Mesodermal cell (in vitro differentiated cells): ENCODE results near the gene CRY1.

Source experiments
- H3K27ac ChIP-seq: 2 replicates; pipeline ENCODE4 v1.7.0; 2013; ENCODE audit warnings: mild to moderate bottlenecking, low read depth, low read length, moderate library complexity; ENCODE audit not compliant: severe bottlenecking
- H3K36me3 ChIP-seq: 2 replicates; pipeline ENCODE4 v1.7.1; 2013; ENCODE audit warnings: mild to moderate bottlenecking, low read length, moderate library complexity; ENCODE audit not compliant: control insufficient read depth, insufficient read depth
- H3K4me1 ChIP-seq: one replicate; pipeline ENCODE4 v1.7.1; 2013; ENCODE audit warnings: mild to moderate bottlenecking, low read length; ENCODE audit not compliant: insufficient read depth, control insufficient read depth, poor library complexity, severe bottlenecking
- H3K4me3 ChIP-seq: 2 replicates; pipeline ENCODE4 v1.7.0; 2013; ENCODE audit warnings: low read length, control low read depth, mild to moderate bottlenecking; ENCODE audit not compliant: insufficient read depth, poor library complexity, severe bottlenecking; ENCODE audit errors: extremely low read depth
- H3K9me3 ChIP-seq: 2 replicates; pipeline ENCODE4 v1.7.1; 2013; ENCODE audit warnings: mild to moderate bottlenecking, low read length, moderate library complexity; ENCODE audit not compliant: control insufficient read depth
- WGBS, 2 experiments: methylation state at CpG; one replicate each; pipeline ENCODE4 v1.1.5; 2013; ENCODE audit warnings: missing lambda C conversion rate in 2 of 2; ENCODE audit not compliant: insufficient coverage in 2 of 2; 5-methylcytosine and 5-hydroxymethylcytosine counted together

CRY1 gene

GRCh38 chr12:106945261-106945851, 148.0 kb downstream of the CRY1 start:
- Histone ChIP-seq H3K4me3 (no peak overlapping the region), H3K27ac (no peak overlapping the region), H3K36me3 (no peaks in the 10 kb centered on the region), H3K9me3 (peaks cover 20% of the 10 kb centered on the region), H3K4me1 (no peaks in the 10 kb centered on the region)
- WGBS, 2 experiments = no CpG with 5 or more reads among the region's 1 CpG

- H3K9me3 ChIP-seq = peaks cover 8% of the 10 kb centered on the region
- H3K4me1 ChIP-seq = no peaks in the 10 kb centered on the region
- H3K27ac ChIP-seq = no peak overlapping the region
- no peaks in the 10 kb centered on the region for H3K36me3 ChIP-seq
- WGBS, 2 experiments = 71 to 100% methylated on average over 1 to 2 of the region's 2 CpGs
- H3K4me3 ChIP-seq = no peak overlapping the region
Observed at GRCh38 chr12:106942775-106943174, 150.6 kb downstream of the CRY1 start.

DNA sequence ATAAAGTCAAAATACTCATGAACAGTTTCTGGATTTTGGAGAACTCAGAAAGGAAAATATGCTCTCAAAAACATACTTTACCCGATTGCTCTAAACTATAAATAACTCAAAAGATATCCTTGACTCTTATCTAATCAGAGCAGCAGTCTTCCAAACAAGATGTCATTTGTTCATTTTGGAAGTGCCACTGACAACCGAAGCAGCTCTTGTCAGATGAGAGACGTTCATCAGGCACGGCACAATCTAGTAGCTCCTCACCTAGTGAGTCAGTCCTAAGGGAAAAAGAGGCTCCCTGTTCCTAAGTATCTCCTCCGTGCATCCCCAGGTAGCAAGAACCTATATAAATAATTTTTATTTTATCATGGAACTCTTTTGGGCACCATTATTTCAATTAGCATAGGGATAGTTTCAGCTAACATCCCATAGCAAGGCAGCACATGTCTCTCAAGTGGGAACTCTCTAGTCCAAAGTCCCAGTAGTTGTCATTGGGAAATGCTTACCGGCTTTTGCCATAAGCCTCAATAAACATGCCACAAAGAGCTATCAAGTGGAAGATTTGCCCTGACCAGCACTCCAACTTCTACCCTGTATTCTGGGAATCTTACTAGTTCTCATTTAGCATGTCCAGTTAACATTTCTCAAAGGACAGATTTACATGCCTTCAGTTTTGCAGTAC, 151.7 kb downstream of the CRY1 start:
- H3K4me3 ChIP-seq = no peak overlapping the region

More for the DNA sequence above, 151.7 kb downstream of the CRY1 start:
- Histone ChIP-seq H3K27ac (no peak overlapping the region), H3K9me3 (peaks cover 8% of the 10 kb centered on the region), H3K36me3 (no peaks in the 10 kb centered on the region), H3K4me1 (no peaks in the 10 kb centered on the region)
- WGBS, 2 experiments = 90 to 92% methylated on average over 3 to 4 of the region's 6 CpGs
